ENCODE data around the gene MTX1.

- TF ChIP-seq CTCF (conservative IDR thresholded peaks at IDR 0.05) (no peak), ZFX (IDR thresholded peaks at IDR 0.05) (no peak)
Measured at GRCh38 chr1:155260276-155260675, 51.8 kb downstream of the MTX1 start.

All from C4-2B (cell line).